ENCODE measurements around the gene IFNE.

Gene IFNE

GRCh38 chr9:21510806-21511205, 28.7 kb upstream of the IFNE start:
- no peak for TF ChIP-seq JUND (IDR thresholded peaks at IDR 0.05; ENCODE audit: low read depth)
- DNase-seq (ENCODE audit: low read depth in 1 of 2, low spot score in 1 of 2) = peak in 1 of 2 experiments; percentile 6
- in situ Hi-C loops (cut with HindIII; ENCODE audit: low pct_unique_long_range_greater_than_20kb, low sequenced_read_pairs) = no loop called here

GRCh38 chr9:21507483-21507790, 25.3 kb upstream of the IFNE start:
- DNase-seq (ENCODE audit: low read depth in 1 of 2, low spot score in 1 of 2) = no peak
- in situ Hi-C loops (cut with HindIII; ENCODE audit: low pct_unique_long_range_greater_than_20kb, low sequenced_read_pairs) = no loop called here
- TF ChIP-seq JUND (IDR thresholded peaks at IDR 0.05; ENCODE audit: low read depth) = no peak

- TF ChIP-seq JUND (IDR thresholded peaks at IDR 0.05; ENCODE audit: low read depth) = no peak
- peak in 1 of 2 experiments; percentile 4 for DNase-seq (ENCODE audit: low read depth in 1 of 2, low spot score in 1 of 2)
- in situ Hi-C loops (cut with HindIII; ENCODE audit: low pct_unique_long_range_greater_than_20kb, low sequenced_read_pairs) = no loop called here
Measured at GRCh38 chr9:21506626-21507482, 24.7 kb upstream of the IFNE start.

GRCh38 chr9:21505425-21506179, 23.5 kb upstream of the IFNE start:
- no peak for TF ChIP-seq JUND (IDR thresholded peaks at IDR 0.05; ENCODE audit: low read depth)
- DNase-seq (ENCODE audit: low read depth in 1 of 2, low spot score in 1 of 2) = no peak
- in situ Hi-C loops (cut with HindIII; ENCODE audit: low pct_unique_long_range_greater_than_20kb, low sequenced_read_pairs) = no loop called here

- in situ Hi-C loops (cut with HindIII; ENCODE audit: low pct_unique_long_range_greater_than_20kb, low sequenced_read_pairs) = no loop called here
- no peak for DNase-seq (ENCODE audit: low read depth in 1 of 2, low spot score in 1 of 2)
- TF ChIP-seq JUND (IDR thresholded peaks at IDR 0.05; ENCODE audit: low read depth) = no peak
Measured at GRCh38 chr9:21504894-21505293, 22.8 kb upstream of the IFNE start.

- in situ Hi-C loops (cut with HindIII; ENCODE audit: low pct_unique_long_range_greater_than_20kb, low sequenced_read_pairs) = no loop called here
- DNase-seq (ENCODE audit: low read depth in 1 of 2, low spot score in 1 of 2) = no peak
- no peak for TF ChIP-seq JUND (IDR thresholded peaks at IDR 0.05; ENCODE audit: low read depth)
Measured at GRCh38 chr9:21504113-21504512, 22.0 kb upstream of the IFNE start.

GRCh38 chr9:21502586-21502985, 20.5 kb upstream of the IFNE start:
- in situ Hi-C loops (cut with HindIII; ENCODE audit: low pct_unique_long_range_greater_than_20kb, low sequenced_read_pairs) = no loop called here
- DNase-seq (ENCODE audit: low read depth in 1 of 2, low spot score in 1 of 2) = no peak
- TF ChIP-seq JUND (IDR thresholded peaks at IDR 0.05; ENCODE audit: low read depth) = no peak

GRCh38 chr9:21499912-21500311, 17.8 kb upstream of the IFNE start:
- DNase-seq (ENCODE audit: low read depth in 1 of 2, low spot score in 1 of 2) = no peak
- in situ Hi-C loops (cut with HindIII; ENCODE audit: low pct_unique_long_range_greater_than_20kb, low sequenced_read_pairs) = no loop called here
- no peak for TF ChIP-seq JUND (IDR thresholded peaks at IDR 0.05; ENCODE audit: low read depth)

- in situ Hi-C loops (cut with HindIII; ENCODE audit: low pct_unique_long_range_greater_than_20kb, low sequenced_read_pairs) = no loop called here
- DNase-seq (ENCODE audit: low read depth in 1 of 2, low spot score in 1 of 2) = peak in 1 of 2 experiments; percentile 8
- TF ChIP-seq JUND (IDR thresholded peaks at IDR 0.05; ENCODE audit: low read depth) = no peak
Measured at GRCh38 chr9:21491756-21492155, 9.6 kb upstream of the IFNE start.

- TF ChIP-seq JUND (IDR thresholded peaks at IDR 0.05; ENCODE audit: low read depth) = no peak
- no peak for DNase-seq (ENCODE audit: low read depth in 1 of 2, low spot score in 1 of 2)
- in situ Hi-C loops (cut with HindIII; ENCODE audit: low pct_unique_long_range_greater_than_20kb, low sequenced_read_pairs) = no loop called here
Measured at GRCh38 chr9:21481470-21482056, 550 bp downstream of the IFNE start.

- TF ChIP-seq JUND (IDR thresholded peaks at IDR 0.05; ENCODE audit: low read depth) = no peak
- no peak for DNase-seq (ENCODE audit: low read depth in 1 of 2, low spot score in 1 of 2)
- in situ Hi-C loops (cut with HindIII; ENCODE audit: low pct_unique_long_range_greater_than_20kb, low sequenced_read_pairs) = no loop called here
Measured at GRCh38 chr9:21479152-21479702, 2.9 kb downstream of the IFNE start.

- TF ChIP-seq JUND (IDR thresholded peaks at IDR 0.05; ENCODE audit: low read depth) = no peak
- in situ Hi-C loops (cut with HindIII; ENCODE audit: low pct_unique_long_range_greater_than_20kb, low sequenced_read_pairs) = no loop called here
- no peak for DNase-seq (ENCODE audit: low read depth in 1 of 2, low spot score in 1 of 2)
Measured at GRCh38 chr9:21477466-21477865, 4.6 kb downstream of the IFNE start.

GRCh38 chr9:21473236-21473635, 8.9 kb downstream of the IFNE start:
- no peak for TF ChIP-seq JUND (IDR thresholded peaks at IDR 0.05; ENCODE audit: low read depth)
- DNase-seq (ENCODE audit: low read depth in 1 of 2, low spot score in 1 of 2) = no peak
- in situ Hi-C loops (cut with HindIII; ENCODE audit: low pct_unique_long_range_greater_than_20kb, low sequenced_read_pairs) = no loop called here

Data from T47D (cell line).